GM18519 (cell line): ENCODE results near the gene CALCOCO2.

Source experiments
- ATAC-seq: cut with Tn5 transposase; IDR thresholded peaks from one replicate; pipeline ENCODE4 v1.9.1; 2021; ENCODE audit warnings: mild to moderate bottlenecking, moderate library complexity; ENCODE audit not compliant: unreplicated experiment, low FRiP score

The CALCOCO2 gene

DNA sequence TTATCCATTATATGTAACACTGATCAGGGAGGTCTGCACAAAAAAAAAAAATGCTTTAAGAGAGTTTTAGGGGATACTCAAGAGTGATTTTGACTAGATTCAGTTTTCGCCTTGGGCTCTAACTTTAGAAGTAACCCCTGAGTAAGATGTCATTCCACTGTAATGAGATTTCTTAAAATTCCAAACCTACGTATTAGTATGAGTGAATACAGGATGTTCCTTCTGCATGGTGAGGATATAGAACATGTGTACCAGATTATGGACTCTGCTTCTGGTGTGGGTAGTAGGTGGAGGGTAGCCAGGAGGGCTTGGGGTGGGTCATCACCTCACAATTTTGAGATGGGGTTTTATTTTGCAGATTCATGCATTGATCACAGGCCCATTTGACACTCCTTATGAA is 81.6 kb downstream of the CALCOCO2 start:
- ATAC-seq: no peak
